ENCODE results near the gene PTOV1.
A peak's percentile ranks its signal among the peaks of the same experiment; 100 is the strongest.

Gene PTOV1

GRCh38 chr19:49877020-49877878 lies 26.3 kb downstream of the PTOV1 start, which contains the start of the genes AKT1S1 and TBC1D17:
TSS of gene AKT1S1 (minus strand) at chr19:49877355. CDS start at chr19:49873295, 4,060 bp downstream.
TSS of gene TBC1D17 (plus strand) at chr19:49877702. CDS start at chr19:49877724, 22 bp downstream.
- peak; percentile 100 for DNase-seq

- DNase-seq, result peak; percentile 94
Observed at GRCh38 chr19:49877879-49878743, 27.2 kb downstream of the PTOV1 start.

- no peak for DNase-seq
Observed at GRCh38 chr19:49878744-49879070, 27.7 kb downstream of the PTOV1 start.

GRCh38 chr19:49879243-49879963 lies 28.4 kb downstream of the PTOV1 start:
- no peak for DNase-seq

GRCh38 chr19:49880162-49880869 lies 29.4 kb downstream of the PTOV1 start:
- DNase-seq, result no peak

- DNase-seq, result no peak
Observed at GRCh38 chr19:49881186-49881585, 30.2 kb downstream of the PTOV1 start.

GRCh38 chr19:49881672-49882394 lies 30.9 kb downstream of the PTOV1 start:
- DNase-seq, result no peak

GRCh38 chr19:49882643-49883042 lies 31.7 kb downstream of the PTOV1 start:
- DNase-seq, result no peak

GRCh38 chr19:49883094-49883493 lies 32.1 kb downstream of the PTOV1 start:
- no peak for DNase-seq

- no peak for DNase-seq
Observed at GRCh38 chr19:49884109-49884508, 33.1 kb downstream of the PTOV1 start.

GRCh38 chr19:49884760-49885159 lies 33.8 kb downstream of the PTOV1 start:
- no peak for DNase-seq

GRCh38 chr19:49887037-49887664 lies 36.2 kb downstream of the PTOV1 start:
- DNase-seq, result no peak

- DNase-seq, result no peak
Observed at GRCh38 chr19:49887665-49888509, 36.9 kb downstream of the PTOV1 start.

- no peak for DNase-seq
Observed at GRCh38 chr19:49888510-49888824, 37.5 kb downstream of the PTOV1 start.

GRCh38 chr19:49889038-49889686 lies 38.2 kb downstream of the PTOV1 start:
- no peak for DNase-seq

GRCh38 chr19:49889687-49890348 lies 38.9 kb downstream of the PTOV1 start:
- no peak for DNase-seq

- no peak for DNase-seq
Observed at GRCh38 chr19:49890349-49891311, 39.7 kb downstream of the PTOV1 start.

GRCh38 chr19:49891393-49891792 lies 40.4 kb downstream of the PTOV1 start:
- no peak for DNase-seq
